Measurements from ENCODE around the gene NGEF. TPM values are rescaled to one million over a fixed set of nuclear protein-coding genes. Genes with fewer than 3 reads are reported as not detected.

NGEF gene
- polyA plus RNA-seq, 3 donors = not detected

- Mint-ChIP-seq H3K9me3 (peaks cover 0 to 2% (median 0%) of the 10 kb centered on the region in 7 donors), H3K4me1 (peaks cover 5% of the 10 kb centered on the region), H3K36me3 (no peaks in the 10 kb centered on the region), H3K27ac (peak overlapping the region in 3 of 7 donors; percentile 28 to 70 (median 63)), H3K4me3 (peak overlapping the region in 1 of 2 donors; percentile 36), H3K27me3 (ENCODE audit: low read depth in 3 of 3) (peaks cover 2 to 3% (median 2%) of the 10 kb centered on the region in 3 donors)
- no peaks in the 10 kb centered on the region for H3K9me3 ChIP-seq (replicated peaks in 1 of 2; ENCODE audit: control insufficient read depth in 1 of 2, insufficient read depth in 1 of 2, low read length in 2 of 2)
- H3K4me2 ChIP-seq (replicated peaks; ENCODE audit: extremely low read depth, low read length, poor library complexity, severe bottlenecking) = peak overlapping the region; percentile 27
- H2AFZ ChIP-seq (ENCODE audit: insufficient read depth, low read depth, low read length, poor library complexity, severe bottlenecking) = no peak overlapping the region
- H3K36me3 ChIP-seq (replicated peaks in 1 of 2; ENCODE audit: control insufficient read depth in 1 of 2, insufficient read depth in 2 of 2, low read length in 2 of 2) = no peaks in the 10 kb centered on the region
- peak; percentile 64 to 74 (median 64) for DNase-seq
- peak overlapping the region in 1 of 2 donors; percentile 16 for H3K27ac ChIP-seq (ENCODE audit: low read depth in 1 of 2, low read length in 2 of 2)
- TF ChIP-seq, protein P1, sequence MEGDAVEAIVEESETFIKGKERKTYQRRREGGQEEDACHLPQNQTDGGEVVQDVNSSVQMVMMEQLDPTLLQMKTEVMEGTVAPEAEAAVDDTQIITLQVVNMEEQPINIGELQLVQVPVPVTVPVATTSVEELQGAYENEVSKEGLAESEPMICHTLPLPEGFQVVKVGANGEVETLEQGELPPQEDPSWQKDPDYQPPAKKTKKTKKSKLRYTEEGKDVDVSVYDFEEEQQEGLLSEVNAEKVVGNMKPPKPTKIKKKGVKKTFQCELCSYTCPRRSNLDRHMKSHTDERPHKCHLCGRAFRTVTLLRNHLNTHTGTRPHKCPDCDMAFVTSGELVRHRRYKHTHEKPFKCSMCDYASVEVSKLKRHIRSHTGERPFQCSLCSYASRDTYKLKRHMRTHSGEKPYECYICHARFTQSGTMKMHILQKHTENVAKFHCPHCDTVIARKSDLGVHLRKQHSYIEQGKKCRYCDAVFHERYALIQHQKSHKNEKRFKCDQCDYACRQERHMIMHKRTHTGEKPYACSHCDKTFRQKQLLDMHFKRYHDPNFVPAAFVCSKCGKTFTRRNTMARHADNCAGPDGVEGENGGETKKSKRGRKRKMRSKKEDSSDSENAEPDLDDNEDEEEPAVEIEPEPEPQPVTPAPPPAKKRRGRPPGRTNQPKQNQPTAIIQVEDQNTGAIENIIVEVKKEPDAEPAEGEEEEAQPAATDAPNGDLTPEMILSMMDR (IDR thresholded peaks at IDR 0.05) = no peak
- peaks cover 18 to 22% of the 10 kb centered on the region in 2 donors for H3K4me1 ChIP-seq (ENCODE audit: control insufficient read depth in 1 of 2, insufficient read depth in 2 of 2, low read length in 2 of 2)
- 63% methylated on average over 16 of the region's 28 CpGs for WGBS (ENCODE audit: insufficient coverage)
- H4K20me1 ChIP-seq (ENCODE audit: insufficient read depth, low read length) = no peaks in the 10 kb centered on the region
- H3K9ac ChIP-seq (ENCODE audit: insufficient read depth, low read length, poor library complexity, severe bottlenecking) = no peak overlapping the region
- no peaks in the 10 kb centered on the region for H3K27me3 ChIP-seq (ENCODE audit: control insufficient read depth in 2 of 2, insufficient read depth in 2 of 2, low read length in 2 of 2)
- H3K4me3 ChIP-seq (replicated peaks in 1 of 3; ENCODE audit: low read depth in 2 of 3, low read length in 3 of 3) = peak overlapping the region in 1 of 3 experiments; percentile 21
- intact Hi-C loops (cut with micrococcal nuclease) = no loop called here
- no peaks in the 10 kb centered on the region for H3K79me2 ChIP-seq (ENCODE audit: insufficient read depth, low read length)
These were observed 111.1 kb downstream of the NGEF start for GRCh38 chr2:232901736-232902578.

DNA sequence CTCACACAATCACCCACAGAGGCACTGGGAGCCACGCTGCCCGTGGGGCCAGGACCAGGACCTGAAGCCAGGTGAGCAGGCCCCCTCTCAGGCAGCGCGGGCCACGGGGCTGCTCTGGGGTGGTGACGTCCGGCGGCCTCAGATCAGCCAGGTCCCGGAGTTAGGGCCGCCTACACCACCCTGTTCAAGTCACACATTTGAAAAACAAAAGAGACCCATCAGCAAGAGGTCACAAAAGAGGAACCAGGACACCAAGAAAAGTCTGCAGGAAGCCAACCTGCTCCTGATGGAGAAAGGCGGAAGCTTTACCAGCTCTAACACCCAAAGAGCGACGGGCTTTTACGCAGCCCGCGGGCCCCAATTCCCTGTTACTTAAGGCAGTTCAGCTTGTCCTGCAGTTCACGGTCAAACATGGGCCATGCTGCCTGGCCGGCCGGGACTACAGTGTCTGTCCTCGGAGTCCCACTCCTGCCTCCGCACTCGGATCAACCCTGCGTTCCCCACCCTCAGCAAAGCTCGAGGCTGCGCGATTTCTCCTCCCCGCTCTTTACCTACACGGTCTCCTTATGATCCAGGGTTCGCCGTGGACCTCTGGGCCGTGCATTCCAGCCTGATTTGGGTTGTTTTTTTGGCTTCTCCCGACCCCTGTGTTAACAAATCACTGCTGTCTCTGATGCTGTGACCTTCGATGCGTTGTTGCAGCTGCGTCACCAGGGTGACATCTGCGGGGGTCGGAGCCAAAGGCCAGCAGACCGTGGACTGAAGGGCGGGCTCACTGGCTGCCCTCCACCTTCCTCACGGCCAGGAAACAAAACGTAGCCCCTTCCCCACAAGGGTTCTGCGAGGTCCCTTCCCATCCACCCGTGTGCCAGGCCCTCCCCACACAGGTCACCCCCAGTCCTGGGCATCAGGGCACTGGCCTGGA lies 112.0 kb downstream of the NGEF start:
- TF ChIP-seq, protein P1 (IDR thresholded peaks at IDR 0.05) = no peak
- H3K36me3 ChIP-seq (replicated peaks in 1 of 2; ENCODE audit: control insufficient read depth in 1 of 2, insufficient read depth in 2 of 2, low read length in 2 of 2) = no peaks in the 10 kb centered on the region
- H2AFZ ChIP-seq (ENCODE audit: insufficient read depth, low read depth, low read length, poor library complexity, severe bottlenecking) = peak overlapping the region; percentile 47
- no peaks in the 10 kb centered on the region for H3K9me3 ChIP-seq (replicated peaks in 1 of 2; ENCODE audit: control insufficient read depth in 1 of 2, insufficient read depth in 1 of 2, low read length in 2 of 2)
- WGBS (ENCODE audit: insufficient coverage) = 65% methylated on average over 33 of the region's 43 CpGs
- peak overlapping the region in 1 of 7 donors; percentile 11 for H3K27ac Mint-ChIP-seq
- H3K9ac ChIP-seq (ENCODE audit: insufficient read depth, low read length, poor library complexity, severe bottlenecking) = no peak overlapping the region
- H3K4me2 ChIP-seq (replicated peaks; ENCODE audit: extremely low read depth, low read length, poor library complexity, severe bottlenecking) = peak overlapping the region; percentile 27
- no peaks in the 10 kb centered on the region for H3K27me3 ChIP-seq (ENCODE audit: control insufficient read depth in 2 of 2, insufficient read depth in 2 of 2, low read length in 2 of 2)
- H3K4me3 ChIP-seq (replicated peaks in 1 of 3; ENCODE audit: low read depth in 2 of 3, low read length in 3 of 3) = peak overlapping the region in 1 of 3 experiments; percentile 23
- peaks cover 2 to 4% (median 3%) of the 10 kb centered on the region in 3 donors for H3K27me3 Mint-ChIP-seq (ENCODE audit: low read depth in 3 of 3)
- peaks cover 18 to 22% of the 10 kb centered on the region in 2 donors for H3K4me1 ChIP-seq (ENCODE audit: control insufficient read depth in 1 of 2, insufficient read depth in 2 of 2, low read length in 2 of 2)
- H4K20me1 ChIP-seq (ENCODE audit: insufficient read depth, low read length) = no peaks in the 10 kb centered on the region
- H3K36me3 Mint-ChIP-seq = no peaks in the 10 kb centered on the region
- peak overlapping the region in 1 of 2 donors; percentile 16 for H3K27ac ChIP-seq (ENCODE audit: low read depth in 1 of 2, low read length in 2 of 2)
- peaks cover 5% of the 10 kb centered on the region for H3K4me1 Mint-ChIP-seq
- H3K79me2 ChIP-seq (ENCODE audit: insufficient read depth, low read length) = no peaks in the 10 kb centered on the region
- peak; percentile 32 to 57 (median 36) for DNase-seq
- intact Hi-C loops (cut with micrococcal nuclease) = no loop called here
- no peak overlapping the region for H3K4me3 Mint-ChIP-seq
- H3K9me3 Mint-ChIP-seq = peaks cover 0 to 2% (median 0%) of the 10 kb centered on the region in 7 donors

Measured in CD14-positive monocyte (primary cell).